Stimulated activated naive CD4-positive, alpha-beta T cell (primary cell): ENCODE results near the gene MUC5B.

Source experiments
- DNase-seq, 6 experiments: peaks; one replicate each; lab custom pipeline; 2025; lab: John Stamatoyannopoulos, UW

Gene MUC5B

DNA sequence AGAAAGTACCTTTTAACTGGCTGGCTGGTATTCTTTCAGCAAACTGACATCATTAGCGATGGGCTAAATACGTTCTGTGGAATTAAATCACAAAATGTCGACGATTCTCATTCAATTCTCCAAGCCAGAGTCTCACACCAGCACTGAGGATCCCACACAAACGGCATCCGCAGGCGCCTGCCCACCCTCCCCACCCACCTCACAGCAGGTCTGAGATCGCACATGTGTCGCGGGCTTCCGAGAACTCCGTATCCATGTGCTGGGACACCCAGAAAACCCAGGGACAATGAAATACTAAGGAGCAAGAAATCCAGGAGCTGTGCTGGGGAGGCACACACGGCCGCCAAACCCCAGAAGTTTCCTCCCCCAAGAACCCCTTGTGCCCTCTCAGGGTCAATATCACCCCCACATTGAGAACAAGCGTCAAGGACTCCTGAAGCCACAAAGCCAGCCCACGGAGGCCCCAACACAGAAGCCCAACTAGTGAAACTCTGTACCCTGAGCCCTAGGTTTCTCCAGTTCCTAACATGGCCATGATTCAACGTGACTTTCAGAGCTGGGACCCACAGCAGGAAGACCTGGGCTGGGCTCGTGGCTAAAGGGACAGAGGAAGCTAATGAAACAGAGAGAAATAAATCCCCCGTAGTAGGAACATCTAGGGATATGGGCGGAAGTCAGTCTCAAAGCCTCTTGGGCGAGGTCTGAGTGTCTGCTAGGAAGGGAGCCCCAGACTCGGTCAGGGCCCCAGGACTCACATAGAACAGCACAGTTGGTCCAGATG, 78.5 kb downstream of the MUC5B start:
- no peak for DNase-seq

- no peak for DNase-seq
Observed at GRCh38 chr11:1302041-1302460, 79.2 kb downstream of the MUC5B start.

DNA sequence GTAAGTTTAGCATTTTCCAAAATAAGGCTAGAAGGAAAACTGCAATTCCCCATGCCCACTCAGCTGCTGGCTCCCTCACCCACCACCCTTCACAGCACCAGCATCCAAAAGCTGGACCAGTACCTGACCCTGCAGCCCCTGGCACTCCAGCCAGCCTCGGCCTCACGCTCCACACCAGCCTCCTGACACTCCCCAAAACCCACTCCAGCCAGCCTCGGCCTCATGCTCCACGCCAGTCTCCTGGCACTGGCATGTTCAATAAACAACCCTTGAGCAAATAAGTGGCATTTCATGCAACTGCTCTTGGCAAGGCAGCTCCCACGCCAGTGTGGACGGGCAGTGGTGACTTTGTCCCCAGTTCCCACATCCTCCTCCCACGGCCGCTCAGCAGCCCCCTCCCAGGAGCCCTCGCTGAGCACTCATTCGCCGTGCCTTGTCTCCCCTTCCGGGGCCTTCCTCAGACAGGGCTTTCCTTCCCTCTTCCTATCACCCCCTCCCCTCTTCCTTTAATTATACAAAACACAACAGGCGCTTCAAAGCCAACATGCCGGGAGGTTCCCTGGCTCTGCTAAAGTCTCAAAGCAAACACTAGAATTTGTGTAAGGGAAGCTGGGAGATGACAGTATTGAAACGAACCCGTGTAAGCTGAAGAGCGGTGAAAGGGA, 79.7 kb downstream of the MUC5B start:
- DNase-seq, result no peak

DNA sequence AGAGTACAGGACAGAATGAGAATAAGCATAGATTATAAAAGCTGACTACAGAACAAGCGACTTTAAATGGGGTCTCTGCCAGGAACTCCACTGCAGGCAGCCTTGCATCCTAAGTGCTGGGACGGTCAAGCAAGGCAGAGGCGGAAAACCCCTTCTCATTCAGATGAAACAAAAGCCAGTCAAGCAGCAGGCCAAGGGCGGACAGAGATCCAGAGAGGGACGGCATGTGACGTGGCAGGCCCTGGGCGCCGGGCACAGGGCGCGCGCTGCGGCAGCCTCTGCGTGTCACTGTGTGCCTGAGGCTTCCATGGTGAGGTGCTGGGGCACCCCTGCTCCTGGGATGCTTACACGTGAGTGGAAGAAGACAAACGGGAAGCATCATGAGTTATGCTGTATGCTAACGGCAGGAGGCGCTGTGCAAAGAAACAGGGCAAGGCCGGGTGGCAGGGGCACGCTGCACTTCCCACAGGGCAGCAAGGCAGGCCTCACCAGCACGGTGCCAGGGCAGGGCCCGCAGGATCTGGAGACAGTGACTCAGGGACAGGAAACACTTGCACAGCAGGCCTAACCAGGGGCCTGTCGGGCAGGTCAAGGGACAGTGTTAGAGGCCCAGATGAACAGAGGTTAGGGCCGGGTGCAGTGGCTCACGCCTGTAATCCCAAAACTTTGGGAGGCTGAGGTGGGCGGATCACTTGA, 80.4 kb downstream of the MUC5B start:
- DNase-seq, result no peak

GRCh38 chr11:1303973-1304372, 81.1 kb downstream of the MUC5B start:
- DNase-seq, result no peak

GRCh38 chr11:1304380-1304779, 81.5 kb downstream of the MUC5B start:
- no peak for DNase-seq

DNA sequence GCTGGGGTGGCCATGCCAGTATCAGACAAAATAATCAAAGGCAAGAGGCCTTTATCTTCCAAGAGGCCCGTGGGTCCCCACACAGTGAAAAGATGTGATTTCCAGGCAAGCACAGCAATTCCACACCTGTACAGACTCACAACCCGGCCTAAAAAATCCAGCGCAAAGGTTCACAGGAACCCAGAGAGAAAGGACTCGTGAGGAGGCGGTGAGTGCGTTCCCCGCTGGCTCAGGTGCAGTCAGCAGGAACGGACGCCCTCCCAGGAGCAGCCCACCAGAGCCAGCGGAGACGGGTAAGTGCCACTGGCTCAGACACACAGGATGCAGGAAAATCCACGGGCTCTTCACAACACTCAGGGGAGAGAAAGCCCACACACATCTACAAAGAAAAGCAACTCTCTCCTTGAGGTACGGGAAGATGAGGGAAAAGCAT, 82.2 kb downstream of the MUC5B start:
- DNase-seq, result no peak

DNA sequence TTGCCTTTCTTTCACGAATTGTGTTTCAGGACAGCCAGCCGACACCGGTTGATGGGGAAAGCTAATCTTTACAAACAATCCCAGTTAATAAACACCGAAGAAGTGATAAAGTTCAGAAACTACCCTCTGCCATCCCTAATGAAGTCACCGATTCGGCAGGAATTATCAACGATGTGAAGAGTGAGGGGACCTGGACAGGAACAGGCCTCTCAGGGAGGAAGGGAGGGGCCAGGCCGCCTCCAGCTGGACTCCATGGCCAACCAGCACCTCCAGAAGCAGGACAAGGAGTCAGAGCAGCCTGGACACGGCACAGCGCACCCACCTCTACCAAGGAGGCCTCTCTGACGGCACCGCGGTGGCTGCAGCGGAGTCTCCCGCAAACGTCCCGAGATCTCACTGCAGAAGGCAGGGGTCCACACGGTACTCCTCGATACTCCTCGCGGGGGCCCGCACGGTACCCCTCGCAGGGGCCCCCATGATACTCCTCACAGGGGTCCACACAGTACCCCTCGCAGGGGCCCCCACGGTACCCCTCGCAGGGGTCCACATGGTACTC, 82.7 kb downstream of the MUC5B start:
- no peak for DNase-seq

DNA sequence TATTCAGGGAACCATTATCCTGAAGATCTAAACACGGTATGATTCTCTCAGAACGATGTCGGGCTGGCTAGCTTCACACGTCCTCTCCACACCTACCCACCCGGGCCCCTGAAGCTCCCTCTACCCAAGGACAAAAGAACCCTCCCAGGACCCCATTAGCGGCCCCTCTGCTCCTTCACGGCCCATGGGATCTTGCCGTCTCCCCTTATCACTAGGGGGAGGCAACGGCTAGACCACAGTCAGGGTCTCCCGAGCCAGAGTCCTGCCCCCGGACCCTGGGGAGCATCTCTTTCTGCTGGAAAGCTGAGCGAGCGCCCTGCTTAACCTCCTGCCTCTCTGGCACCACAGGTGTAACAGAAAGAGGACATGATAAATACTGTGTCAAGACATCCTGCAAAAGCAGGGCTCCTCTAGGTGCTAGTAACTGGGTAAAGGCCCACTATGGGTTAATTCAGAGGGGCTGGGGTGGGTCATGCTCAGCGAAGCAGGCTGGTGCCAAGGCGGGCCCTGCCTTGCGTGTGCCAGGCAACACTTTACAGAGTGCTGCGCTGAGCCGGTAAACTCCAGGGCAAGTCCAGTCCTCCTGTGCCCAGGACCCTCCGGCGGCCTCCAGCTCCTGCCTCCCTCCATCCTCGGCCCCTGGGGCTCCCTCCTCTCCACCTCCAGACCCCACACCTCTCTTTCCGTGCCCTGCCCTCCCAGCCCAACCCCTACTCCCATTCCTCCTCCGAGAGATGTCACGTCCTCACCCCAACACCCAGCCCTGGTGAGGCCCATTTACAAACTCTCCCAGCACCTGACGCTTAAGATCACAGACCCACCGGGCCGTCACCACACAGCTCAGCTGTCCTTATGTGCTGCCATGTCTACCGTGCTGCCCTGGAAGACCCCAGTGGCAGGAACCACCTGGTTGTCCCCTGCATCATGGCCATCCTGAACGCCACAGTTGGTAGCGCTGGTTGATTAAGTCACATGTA, 83.6 kb downstream of the MUC5B start:
- no peak for DNase-seq

GRCh38 chr11:1307163-1307870, 84.5 kb downstream of the MUC5B start:
- no peak for DNase-seq

DNA sequence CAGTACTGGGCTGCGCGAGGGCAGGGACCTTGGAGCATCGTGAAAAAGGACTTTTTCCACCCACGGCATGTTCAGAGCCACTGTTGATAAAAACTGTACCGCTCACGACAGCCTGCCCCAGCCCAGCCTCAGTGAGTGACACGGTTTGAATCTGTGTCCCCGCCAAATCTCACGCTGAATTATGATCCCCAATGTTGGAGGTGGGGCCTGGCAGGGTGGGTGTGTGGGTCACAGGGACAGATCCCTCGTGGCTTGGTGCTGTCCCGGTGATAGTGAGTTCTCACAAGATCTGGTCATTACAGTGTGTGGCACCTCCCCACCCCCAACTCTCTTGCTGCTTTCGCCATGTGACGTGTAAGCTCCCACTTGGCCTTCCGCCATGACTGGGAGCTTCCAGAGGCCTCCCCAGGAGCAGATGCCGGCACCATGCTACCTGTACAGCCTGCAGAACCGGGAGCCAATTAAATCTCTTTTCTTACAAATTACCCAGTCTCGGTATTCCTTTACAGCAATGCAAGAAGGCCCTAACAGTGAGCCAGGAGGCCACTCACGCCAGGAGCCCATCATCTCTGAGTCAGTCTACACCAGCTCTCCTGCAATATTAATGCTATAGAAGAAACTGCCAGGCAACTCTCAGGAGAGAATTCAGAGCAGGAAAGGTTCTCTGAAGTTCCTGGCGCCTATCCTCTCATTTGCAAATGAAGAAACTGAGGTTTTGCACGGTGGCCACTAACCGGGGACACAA, 85.3 kb downstream of the MUC5B start:
- no peak for DNase-seq

DNA sequence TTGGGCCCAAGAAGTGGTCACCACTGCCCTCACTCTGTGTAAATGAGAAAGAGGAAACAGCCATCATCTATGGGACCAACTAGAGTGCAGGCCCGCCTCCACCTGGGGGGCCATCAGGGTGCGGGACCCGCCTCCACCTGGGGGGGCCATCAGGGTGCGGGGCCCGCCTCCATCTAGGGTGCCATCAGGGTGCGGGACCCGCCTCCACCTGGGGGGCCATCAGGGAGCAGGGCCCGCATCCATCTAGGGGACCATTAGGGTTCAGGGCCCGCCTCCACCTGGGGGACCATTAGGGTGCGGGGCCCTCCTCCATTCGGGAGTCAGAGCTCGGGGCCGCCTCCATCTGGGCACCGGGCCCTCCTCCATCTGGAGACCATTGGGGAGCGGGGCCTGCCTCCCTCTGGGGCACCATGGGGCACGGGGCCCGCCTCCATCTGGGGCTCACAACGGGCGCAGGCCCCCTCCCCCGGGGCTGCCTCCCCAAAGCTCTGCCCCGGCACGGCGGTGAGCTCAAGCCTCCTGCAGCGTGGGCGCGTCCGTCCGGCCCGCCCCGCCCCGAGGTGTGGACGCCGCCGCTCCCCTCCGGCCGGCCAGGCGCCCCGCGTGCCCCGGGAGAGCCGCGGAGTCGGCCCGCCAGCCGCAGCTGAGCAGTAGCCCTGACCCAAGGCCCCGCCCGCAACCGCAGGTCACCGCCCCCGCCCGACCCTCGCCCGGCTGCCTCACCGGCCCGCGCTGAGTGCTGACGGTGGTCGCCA, 86.1 kb downstream of the MUC5B start:
- peak in 3 of 6 experiments; percentile 32 to 43 (median 33) for DNase-seq

- peak; percentile 96 to 98 (median 96) for DNase-seq
Observed at GRCh38 chr11:1309498-1310317, 86.8 kb downstream of the MUC5B start, which contains the start of gene TOLLIP. TSS of gene TOLLIP (minus strand) at chr11:1309632. CDS start at chr11:1309498, 134 bp downstream.

DNA sequence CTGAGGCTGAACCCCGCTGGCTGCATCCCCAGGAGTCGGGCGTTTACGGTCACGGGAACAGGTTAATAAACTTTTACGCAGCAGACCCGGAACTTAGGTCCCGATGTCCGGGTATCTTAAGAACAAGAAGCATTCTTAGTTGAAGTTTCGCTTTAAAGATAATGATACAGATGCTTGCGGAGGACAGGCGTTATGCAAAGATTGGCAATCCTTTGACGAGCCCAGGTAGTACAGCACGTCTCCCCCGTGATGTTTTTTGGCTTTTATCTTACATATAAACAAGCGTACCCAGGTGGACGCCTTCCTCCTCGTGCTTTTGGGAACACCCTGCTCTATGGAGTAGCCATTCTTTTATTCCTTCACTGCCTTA, 87.4 kb downstream of the MUC5B start:
- DNase-seq, result peak in 2 of 6 experiments; percentile 24 to 43

- DNase-seq, result peak in 5 of 6 experiments; percentile 22 to 73 (median 34)
Observed at GRCh38 chr11:1310772-1311468, 88.1 kb downstream of the MUC5B start.
